Muscle layer of duodenum (tissue), 2 donors: Measurements from ENCODE around the gene PCDH9.

Source experiments
- H3K27ac ChIP-seq: one replicate; pipeline ENCODE4 v1.7.0; 2013; ENCODE audit warnings: mild to moderate bottlenecking, low read length
- H3K27me3 ChIP-seq: one replicate; pipeline ENCODE4 v1.7.0; 2013; ENCODE audit warnings: low read depth, mild to moderate bottlenecking, control low read depth, low read length
- H3K36me3 ChIP-seq, 2 donors: one replicate each; pipeline ENCODE4 v1.7.0; 2013; ENCODE audit warnings: low read length in 2 of 2, control low read depth in 1 of 2, mild to moderate bottlenecking in 1 of 2; ENCODE audit not compliant: insufficient read depth in 2 of 2, control insufficient read depth in 1 of 2
- H3K4me1 ChIP-seq, 2 donors: one replicate each; pipeline ENCODE4 v1.7.0; 2013; ENCODE audit warnings: low read length in 2 of 2, mild to moderate bottlenecking in 2 of 2, control low read depth in 1 of 2, moderate library complexity in 1 of 2; ENCODE audit not compliant: insufficient read depth in 2 of 2, control insufficient read depth in 1 of 2
- H3K4me3 ChIP-seq, 2 donors: one replicate each; pipeline ENCODE4 v1.7.0; 2013; ENCODE audit warnings: low read length in 2 of 2, low read depth in 1 of 2, mild to moderate bottlenecking in 1 of 2
- H3K9me3 ChIP-seq, 2 donors: one replicate each; pipeline ENCODE4 v1.7.0; 2013; ENCODE audit warnings: low read length in 2 of 2, control low read depth in 1 of 2, mild to moderate bottlenecking in 1 of 2; ENCODE audit not compliant: control insufficient read depth in 1 of 2
- donor health status: healthy.

Gene PCDH9

DNA sequence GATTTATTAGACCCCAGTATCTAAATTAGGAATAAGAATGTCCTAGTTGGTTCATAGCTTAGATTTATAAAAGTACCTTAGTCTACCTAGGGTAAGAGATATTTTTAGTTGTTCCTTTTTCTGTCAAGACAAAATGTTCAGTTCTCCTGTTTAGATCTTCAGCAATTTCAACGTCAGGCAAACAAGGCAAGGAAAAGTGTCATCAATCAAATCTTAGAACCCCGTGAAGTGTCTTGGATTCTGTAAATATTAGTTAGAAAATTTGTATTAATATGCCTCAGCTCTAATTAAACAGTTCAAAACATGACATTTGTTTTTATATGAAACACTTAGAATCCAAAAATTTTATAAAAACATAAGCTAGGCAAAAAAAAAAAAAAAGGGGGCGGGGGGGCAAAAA is 296.6 kb downstream of the PCDH9 start:
- Histone ChIP-seq H3K27ac (no peak overlapping the region), H3K4me3 (no peak overlapping the region), H3K9me3 (no peaks in the 10 kb centered on the region), H3K36me3 (no peaks in the 10 kb centered on the region), H3K4me1 (no peaks in the 10 kb centered on the region), H3K27me3 (no peaks in the 10 kb centered on the region)

DNA sequence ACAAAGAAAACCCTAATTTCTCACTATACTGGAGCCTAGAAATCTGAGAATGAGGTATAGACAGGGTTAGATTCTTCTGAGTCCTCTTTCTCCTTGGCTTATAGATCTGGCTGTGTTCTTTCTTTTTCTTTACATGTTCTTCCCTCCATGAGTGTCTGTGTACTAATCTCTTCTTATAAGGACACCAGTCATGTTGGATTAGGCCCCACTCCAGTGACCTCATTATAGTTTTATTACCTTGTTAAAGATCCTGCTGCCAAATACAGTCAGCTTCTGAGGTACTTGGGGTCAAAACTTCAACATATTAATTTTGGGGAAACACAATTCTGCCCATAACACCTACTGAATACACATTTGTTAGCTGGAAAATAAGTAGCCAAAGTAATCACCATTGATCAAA is 302.6 kb downstream of the PCDH9 start:
- Histone ChIP-seq H3K36me3 (no peaks in the 10 kb centered on the region), H3K4me3 (no peak overlapping the region), H3K9me3 (no peaks in the 10 kb centered on the region), H3K27ac (no peak overlapping the region), H3K4me1 (no peaks in the 10 kb centered on the region), H3K27me3 (no peaks in the 10 kb centered on the region)

DNA sequence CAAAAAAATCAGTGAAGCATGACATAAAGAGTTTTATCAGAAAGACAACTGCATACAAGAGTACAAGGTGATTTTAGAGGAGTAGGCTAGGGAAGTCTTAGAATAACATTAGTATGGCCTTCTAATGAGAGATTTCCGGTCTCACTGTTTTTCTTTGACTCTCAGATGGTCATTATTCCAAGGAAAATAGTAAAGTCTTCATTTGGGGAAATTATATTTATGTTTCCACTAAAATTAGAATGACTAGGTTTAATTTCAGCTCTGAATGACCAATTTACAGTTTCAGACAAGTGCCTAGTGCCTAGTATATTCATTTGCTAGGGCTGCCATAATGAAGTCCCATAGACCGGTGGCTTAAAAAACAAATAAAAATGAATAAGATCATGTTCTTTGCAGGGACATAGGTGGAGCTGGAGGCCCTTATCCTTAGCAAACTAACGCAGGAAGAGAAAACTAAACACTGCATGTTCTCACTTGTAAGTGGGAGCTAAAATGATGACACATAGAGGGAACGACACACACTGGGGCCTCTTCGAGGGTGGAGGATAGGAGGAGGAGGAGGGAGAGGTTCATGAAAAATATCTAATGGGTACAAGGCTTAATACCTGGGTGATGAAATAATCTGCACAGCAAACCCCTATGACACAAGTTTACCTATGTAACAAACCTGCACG is 303.1 kb downstream of the PCDH9 start:
- H3K27me3 ChIP-seq: no peaks in the 10 kb centered on the region
- no peaks in the 10 kb centered on the region for H3K36me3 ChIP-seq
- no peak overlapping the region for H3K4me3 ChIP-seq
- no peaks in the 10 kb centered on the region for H3K4me1 ChIP-seq
- no peaks in the 10 kb centered on the region for H3K9me3 ChIP-seq
- H3K27ac ChIP-seq: no peak overlapping the region

DNA sequence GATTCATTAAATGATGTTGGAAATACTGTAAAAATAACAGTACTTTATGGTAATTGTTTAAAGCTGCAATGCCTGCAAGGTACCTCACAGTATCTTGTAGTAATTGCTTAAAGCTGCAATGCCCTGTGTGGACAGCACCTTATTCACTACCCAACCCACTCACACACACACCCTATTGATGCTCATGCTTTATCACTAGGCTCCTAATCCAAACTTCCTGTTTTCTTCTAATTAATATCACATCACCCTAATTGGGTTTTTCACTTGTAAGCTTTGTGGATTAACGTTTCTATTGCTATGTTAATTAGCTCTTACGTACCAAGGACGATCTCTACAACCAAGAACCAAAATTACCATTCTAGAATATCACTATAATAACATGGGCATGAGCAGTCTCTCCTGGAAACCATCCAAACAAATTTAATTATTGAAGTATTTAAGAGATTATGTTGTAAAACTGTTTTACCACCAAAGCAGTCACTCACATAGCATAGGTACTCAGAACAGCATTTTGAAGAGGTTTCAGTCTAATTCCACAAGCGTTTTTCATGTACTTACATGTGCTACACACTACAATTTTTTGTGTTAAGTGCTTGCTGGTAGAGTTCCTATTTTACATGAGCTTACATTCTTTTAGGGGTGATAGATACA is 303.8 kb downstream of the PCDH9 start:
- Histone ChIP-seq H3K9me3 (no peaks in the 10 kb centered on the region), H3K4me3 (no peak overlapping the region), H3K27me3 (no peaks in the 10 kb centered on the region), H3K27ac (no peak overlapping the region), H3K36me3 (no peaks in the 10 kb centered on the region), H3K4me1 (no peaks in the 10 kb centered on the region)

DNA sequence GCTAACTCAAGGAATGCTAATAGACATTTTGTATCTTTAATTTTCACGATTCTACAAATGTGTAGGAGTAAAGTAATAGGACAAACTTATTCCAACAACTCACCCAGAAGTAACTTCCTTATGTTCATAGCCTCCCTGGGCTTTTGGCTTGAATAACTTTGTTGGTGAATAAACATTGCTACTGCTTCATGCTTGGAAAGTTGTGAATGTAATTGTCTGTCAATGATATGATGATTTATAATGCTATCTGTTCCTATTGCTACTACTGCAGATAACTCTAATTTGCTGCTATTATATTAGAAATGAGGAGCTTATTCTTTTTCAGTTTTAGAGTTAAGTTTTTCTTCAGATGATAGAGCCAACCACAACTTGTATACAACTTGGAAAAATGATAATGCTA is 307.7 kb downstream of the PCDH9 start:
- Histone ChIP-seq H3K36me3 (no peaks in the 10 kb centered on the region), H3K27me3 (no peaks in the 10 kb centered on the region), H3K9me3 (peaks cover 0 to 3% of the 10 kb centered on the region in 2 donors), H3K4me1 (no peaks in the 10 kb centered on the region), H3K27ac (no peak overlapping the region), H3K4me3 (no peak overlapping the region)

DNA sequence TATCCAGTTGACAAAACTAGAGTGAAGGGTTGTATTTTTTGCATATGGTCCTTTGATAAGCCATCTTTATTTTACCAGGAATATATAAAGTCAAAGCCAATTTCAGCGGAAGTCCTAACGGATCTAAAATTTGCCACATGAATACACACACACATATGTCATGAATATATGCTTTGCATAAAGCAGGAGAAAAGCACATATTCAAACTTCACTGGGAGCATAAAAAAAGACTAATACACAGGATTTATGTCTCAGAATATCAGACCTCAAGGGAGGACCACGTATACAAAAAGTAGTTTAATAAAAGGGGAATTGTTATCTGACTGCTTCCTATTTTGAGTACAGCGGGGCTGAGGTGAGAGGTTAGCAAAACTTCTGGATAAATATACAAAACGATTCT is 308.7 kb downstream of the PCDH9 start:
- Histone ChIP-seq H3K36me3 (no peaks in the 10 kb centered on the region), H3K27me3 (no peaks in the 10 kb centered on the region), H3K4me1 (no peaks in the 10 kb centered on the region), H3K27ac (no peak overlapping the region), H3K4me3 (no peak overlapping the region), H3K9me3 (peaks cover 0 to 3% of the 10 kb centered on the region in 2 donors)

DNA sequence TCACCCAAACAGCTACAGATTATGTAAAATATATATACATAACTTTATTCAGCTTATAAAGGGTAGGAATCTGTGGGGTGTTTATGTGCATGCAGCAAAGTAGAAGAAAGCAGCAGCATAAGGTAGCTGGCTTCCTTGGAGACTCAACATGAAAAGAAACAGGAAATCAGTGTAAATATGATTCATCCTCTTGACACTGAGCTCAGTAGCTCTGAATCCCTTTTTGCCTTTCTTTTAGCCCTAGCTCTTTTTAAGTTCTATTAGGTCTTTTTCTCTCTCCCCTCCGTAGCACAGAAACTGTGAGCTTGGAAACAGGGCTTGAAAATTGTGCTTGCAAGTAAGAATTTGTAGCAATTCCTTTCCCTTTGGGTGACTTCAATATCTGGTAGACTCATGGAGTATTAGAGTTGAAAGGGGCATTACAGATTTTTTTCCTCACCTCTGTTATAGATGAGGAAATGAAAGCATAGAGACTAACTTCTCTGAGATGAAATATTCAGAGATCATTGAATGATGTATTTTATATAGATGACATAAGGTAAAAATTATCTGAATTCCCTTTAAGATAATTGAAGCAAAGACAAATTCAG is 314.4 kb downstream of the PCDH9 start:
- Histone ChIP-seq H3K27ac (no peak overlapping the region), H3K4me3 (no peak overlapping the region), H3K27me3 (no peaks in the 10 kb centered on the region), H3K36me3 (no peaks in the 10 kb centered on the region), H3K4me1 (no peaks in the 10 kb centered on the region), H3K9me3 (peaks cover 0 to 3% of the 10 kb centered on the region in 2 donors)

DNA sequence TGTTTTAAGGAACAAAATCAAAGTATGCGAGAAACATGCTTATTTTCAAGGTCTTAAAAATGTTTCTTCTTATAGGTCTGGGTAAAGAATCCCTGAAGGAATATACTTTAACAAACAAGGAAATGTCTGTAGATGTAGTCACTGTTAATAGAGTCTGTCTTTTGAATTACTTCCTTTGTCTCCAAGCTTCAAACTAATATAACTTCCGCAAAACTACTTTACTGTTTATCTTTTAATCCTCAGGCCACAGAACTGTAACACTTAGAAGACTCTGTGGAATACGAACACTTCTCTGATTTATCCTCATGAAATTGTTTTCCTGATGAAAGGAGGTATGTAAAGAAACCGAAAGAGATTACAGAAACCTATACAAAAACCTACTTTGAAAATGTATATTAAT is 316.0 kb downstream of the PCDH9 start:
- H3K36me3 ChIP-seq: no peaks in the 10 kb centered on the region
- no peaks in the 10 kb centered on the region for H3K4me1 ChIP-seq
- no peak overlapping the region for H3K27ac ChIP-seq
- no peak overlapping the region for H3K4me3 ChIP-seq
- H3K27me3 ChIP-seq: no peaks in the 10 kb centered on the region
- peaks cover 0 to 3% of the 10 kb centered on the region in 2 donors for H3K9me3 ChIP-seq

DNA sequence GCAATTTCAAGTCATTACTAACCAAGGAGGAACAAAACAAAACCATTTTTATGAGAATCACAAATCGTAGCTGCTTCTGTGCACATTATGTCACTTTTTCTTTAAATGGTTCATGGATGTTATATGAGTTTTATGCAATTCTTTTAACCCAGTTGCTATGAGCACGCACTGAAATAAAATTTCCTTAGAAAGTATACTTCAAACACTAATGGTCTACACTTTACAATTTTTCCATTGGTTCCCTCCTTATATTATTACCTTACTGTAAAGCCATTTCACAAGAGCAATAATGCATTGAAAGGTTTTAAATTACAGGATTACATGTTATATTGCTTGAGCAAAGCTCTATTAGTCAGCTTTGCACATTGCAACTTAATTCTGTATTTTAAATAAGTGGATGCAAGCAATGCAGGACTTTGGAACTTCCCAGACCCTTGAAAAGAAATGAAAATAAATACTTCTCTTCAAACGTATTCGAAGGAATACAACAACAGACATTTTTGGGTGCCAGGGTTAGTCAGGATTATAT is 318.7 kb downstream of the PCDH9 start:
- H3K9me3 ChIP-seq: no peaks in the 10 kb centered on the region
- no peaks in the 10 kb centered on the region for H3K27me3 ChIP-seq
- H3K4me1 ChIP-seq: no peaks in the 10 kb centered on the region
- H3K27ac ChIP-seq: no peak overlapping the region
- no peaks in the 10 kb centered on the region for H3K36me3 ChIP-seq
- no peak overlapping the region for H3K4me3 ChIP-seq

DNA sequence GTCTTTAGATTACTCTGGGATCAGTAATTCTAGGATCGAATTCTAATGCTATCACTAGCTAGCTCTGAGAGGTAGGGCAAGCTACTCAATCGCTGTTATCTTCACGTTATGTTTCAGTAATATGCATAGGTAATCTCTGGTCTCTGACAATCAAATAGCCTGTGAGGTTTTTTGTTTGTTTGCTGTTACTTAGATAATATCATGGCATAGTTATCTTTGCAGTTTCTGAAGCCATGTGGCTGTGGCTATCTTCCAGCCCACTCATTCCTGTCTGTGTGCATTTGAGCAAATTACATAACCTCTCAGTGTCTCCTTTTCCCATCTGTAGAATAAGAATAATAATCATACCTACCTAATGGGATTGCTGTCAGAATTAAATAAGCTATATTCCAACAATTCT is 330.2 kb downstream of the PCDH9 start:
- no peaks in the 10 kb centered on the region for H3K9me3 ChIP-seq
- no peak overlapping the region for H3K4me3 ChIP-seq
- no peaks in the 10 kb centered on the region for H3K27me3 ChIP-seq
- H3K4me1 ChIP-seq: no peaks in the 10 kb centered on the region
- no peaks in the 10 kb centered on the region for H3K36me3 ChIP-seq
- H3K27ac ChIP-seq: no peak overlapping the region

DNA sequence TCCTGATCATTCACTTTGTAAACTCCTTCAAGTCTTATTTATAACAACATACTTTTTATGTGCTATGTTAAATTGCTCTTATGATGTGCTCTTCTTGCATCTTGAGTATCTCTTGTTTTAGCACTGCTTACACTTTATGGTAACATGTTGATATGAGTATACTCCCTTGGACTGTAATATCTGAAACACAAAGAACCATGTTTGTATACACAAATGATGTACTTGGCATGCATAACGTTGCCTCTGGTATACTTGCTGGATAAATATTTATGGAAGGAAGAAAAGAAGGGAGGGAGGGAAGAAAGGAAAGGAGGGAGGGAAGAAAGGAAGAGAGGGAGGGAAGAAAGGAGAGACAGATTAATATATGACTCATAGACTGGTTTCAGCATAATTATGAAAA is 333.2 kb downstream of the PCDH9 start:
- Histone ChIP-seq H3K4me3 (no peak overlapping the region), H3K27me3 (no peaks in the 10 kb centered on the region), H3K9me3 (no peaks in the 10 kb centered on the region), H3K36me3 (no peaks in the 10 kb centered on the region), H3K27ac (no peak overlapping the region), H3K4me1 (no peaks in the 10 kb centered on the region)
